Subcutaneous abdominal adipose tissue (tissue), 5 donors: ENCODE measurements around the gene XKR7.
"Not testable (repeated sequence)": the region's sequence is repeated elsewhere in the genome, so short reads cannot be mapped to it uniquely, and the experiment has no call there.

Source experiments
- H3K27ac ChIP-seq: one replicate; pipeline ENCODE4 v1.7.0; 2013; ENCODE audit warnings: low read depth, mild to moderate bottlenecking, inconsistent platforms, low read length, moderate library complexity
- H3K27me3 ChIP-seq, 5 donors: one replicate each; pipeline ENCODE4 v1.7.0; 2013; ENCODE audit warnings: low read length in 5 of 5, inconsistent platforms in 1 of 5; ENCODE audit not compliant: control insufficient read depth in 5 of 5, insufficient read depth in 4 of 5
- H3K36me3 ChIP-seq, 5 donors: one replicate each; pipeline ENCODE4 v1.7.0; 2013; ENCODE audit warnings: low read length in 5 of 5; ENCODE audit not compliant: control insufficient read depth in 5 of 5, insufficient read depth in 5 of 5
- H3K4me1 ChIP-seq, 5 donors: one replicate each; pipeline ENCODE4 v1.7.0; 2013; ENCODE audit warnings: low read length in 5 of 5, mild to moderate bottlenecking in 3 of 5, moderate library complexity in 1 of 5; ENCODE audit not compliant: control insufficient read depth in 5 of 5, insufficient read depth in 5 of 5
- H3K4me3 ChIP-seq, 5 donors: one replicate each; pipeline ENCODE4 v1.7.0; 2013; ENCODE audit warnings: low read length in 5 of 5, low read depth in 1 of 5
- H3K9ac ChIP-seq, 5 donors: one replicate each; pipeline ENCODE4 v1.7.0; 2013; ENCODE audit warnings: low read length in 5 of 5, mild to moderate bottlenecking in 4 of 5, moderate library complexity in 3 of 5
- H3K9me3 ChIP-seq, 5 donors: one replicate each; pipeline ENCODE4 v1.7.0; 2013; ENCODE audit warnings: low read length in 5 of 5; ENCODE audit not compliant: control insufficient read depth in 5 of 5
- donor health status: healthy.
- donor health status: healthy.
- donor health status: healthy.
- donor health status: healthy.
- donor health status: healthy.

Gene XKR7, protein sequence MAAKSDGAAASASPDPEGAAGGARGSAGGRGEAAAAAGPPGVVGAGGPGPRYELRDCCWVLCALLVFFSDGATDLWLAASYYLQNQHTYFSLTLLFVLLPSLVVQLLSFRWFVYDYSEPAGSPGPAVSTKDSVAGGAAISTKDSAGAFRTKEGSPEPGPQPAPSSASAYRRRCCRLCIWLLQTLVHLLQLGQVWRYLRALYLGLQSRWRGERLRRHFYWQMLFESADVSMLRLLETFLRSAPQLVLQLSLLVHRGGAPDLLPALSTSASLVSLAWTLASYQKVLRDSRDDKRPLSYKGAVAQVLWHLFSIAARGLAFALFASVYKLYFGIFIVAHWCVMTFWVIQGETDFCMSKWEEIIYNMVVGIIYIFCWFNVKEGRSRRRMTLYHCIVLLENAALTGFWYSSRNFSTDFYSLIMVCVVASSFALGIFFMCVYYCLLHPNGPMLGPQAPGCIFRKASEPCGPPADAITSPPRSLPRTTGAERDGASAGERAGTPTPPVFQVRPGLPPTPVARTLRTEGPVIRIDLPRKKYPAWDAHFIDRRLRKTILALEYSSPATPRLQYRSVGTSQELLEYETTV

DNA sequence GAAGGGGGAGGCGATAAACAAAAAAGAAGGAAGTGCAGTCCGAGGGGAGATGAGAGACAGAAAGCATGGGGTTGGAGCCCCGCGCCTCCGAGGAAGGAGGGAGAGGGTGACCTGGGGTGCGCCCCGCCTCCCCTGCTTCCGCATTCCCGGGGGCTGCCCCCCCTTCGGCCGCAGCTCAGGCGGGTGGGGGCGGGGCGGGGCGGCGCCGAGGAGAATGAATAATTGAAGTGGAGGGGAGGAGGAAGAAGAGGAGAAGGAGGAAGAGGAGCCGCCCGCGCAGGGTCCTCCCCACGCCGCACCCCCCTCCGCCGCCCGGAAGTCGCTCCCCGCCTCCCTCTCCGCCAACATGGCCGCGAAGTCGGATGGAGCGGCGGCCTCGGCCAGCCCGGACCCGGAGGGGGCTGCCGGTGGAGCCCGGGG is at the start of gene XKR7:
Gene XKR7, plus strand, starts transcription at position 322 of the 420 bp plus-strand sequence. Its CDS starts 25 bp downstream, at position 347.
- Histone ChIP-seq H3K4me3 (peak within 1 kb of the TSS in 1 of 5 donors; percentile 37), H3K36me3 (no peaks in the 10 kb centered on the region), H3K4me1 (peaks cover 0 to 8% (median 0%) of the 10 kb centered on the region in 5 donors), H3K27me3 (peaks cover 9 to 30% (median 17%) of the 10 kb centered on the region in 5 donors), H3K27ac (no peak within 1 kb of the TSS), H3K9ac (no peak within 1 kb of the TSS), H3K9me3 (no peaks in the 10 kb centered on the region)

DNA sequence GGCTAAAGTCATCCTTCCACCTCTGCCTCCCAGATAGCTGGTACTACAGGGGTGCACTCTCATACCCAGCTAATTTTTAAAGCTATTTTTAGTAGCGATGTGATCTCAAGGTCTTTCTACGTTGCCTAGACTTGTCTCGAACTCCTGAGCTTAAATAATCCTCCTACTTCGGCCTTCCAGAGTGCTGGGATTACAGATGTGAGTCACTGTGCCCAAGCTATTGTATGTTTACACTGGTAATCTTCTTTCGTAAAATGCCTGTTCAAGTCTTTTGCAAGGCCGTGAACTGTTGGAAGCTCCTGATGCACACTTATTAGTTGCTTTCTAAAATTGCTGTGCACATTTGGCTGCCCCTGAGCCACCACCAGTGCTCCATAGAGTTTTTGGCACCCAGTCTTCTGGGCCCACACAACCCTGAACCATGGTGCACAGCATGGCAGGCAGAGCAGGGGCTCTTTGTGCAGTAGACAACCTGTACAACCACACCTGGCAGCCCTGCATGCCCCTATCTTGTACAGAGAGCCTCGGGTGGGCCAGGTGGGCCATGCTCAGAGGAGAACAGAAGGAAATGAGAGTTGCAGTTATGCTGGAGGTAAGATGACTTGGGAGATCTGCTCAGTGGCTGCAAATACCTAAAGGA is 49.4 kb upstream of the XKR7 start:
- Histone ChIP-seq H3K4me1 (no peaks in the 10 kb centered on the region), H3K36me3 (no peaks in the 10 kb centered on the region), H3K9me3 (no peaks in the 10 kb centered on the region), H3K4me3 (no peak overlapping the region), H3K9ac (no peak overlapping the region), H3K27ac (no peak overlapping the region), H3K27me3 (peaks cover 6 to 17% (median 10%) of the 10 kb centered on the region in 5 donors)

DNA sequence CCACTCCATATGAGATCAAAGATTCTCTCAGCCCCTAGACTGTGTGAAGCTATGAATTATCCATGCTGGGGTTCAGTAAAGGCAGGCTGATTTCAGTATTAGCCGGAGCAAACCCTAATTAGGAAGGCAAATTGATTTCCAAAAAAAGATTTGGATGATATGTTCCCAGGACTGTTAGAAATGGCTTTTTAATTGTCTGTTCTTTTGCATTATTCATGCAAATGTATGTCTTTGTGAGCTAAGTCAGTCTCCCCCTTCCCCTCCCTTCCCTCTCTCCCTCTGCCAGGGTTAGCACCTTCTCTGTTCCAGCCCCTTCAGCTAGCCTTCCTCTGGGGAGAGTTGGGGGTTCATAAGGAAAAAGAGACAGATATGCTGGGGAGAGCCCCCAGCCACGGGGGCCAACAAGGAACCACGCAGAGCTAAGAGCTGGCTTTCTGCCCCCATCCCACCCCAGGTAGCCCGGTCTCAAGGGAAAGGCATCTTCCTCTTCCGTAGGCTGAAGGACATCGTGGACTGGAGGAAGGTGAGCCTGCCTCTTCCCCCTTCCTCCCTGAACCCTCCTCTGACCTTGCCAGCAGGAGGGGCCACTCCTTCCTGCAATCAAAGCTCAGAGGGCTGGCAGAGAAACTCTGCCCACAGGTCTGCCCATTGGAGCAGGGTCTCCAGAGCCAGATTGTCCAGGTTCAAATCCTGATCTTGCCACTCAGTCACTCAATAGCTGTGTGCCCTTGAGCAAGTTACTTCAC is 48.4 kb upstream of the XKR7 start:
- H3K36me3 ChIP-seq: no peaks in the 10 kb centered on the region
- H3K27ac ChIP-seq: no peak overlapping the region
- no peaks in the 10 kb centered on the region for H3K9me3 ChIP-seq
- H3K4me3 ChIP-seq: no peak overlapping the region
- no peak overlapping the region for H3K9ac ChIP-seq
- peaks cover 6 to 21% (median 10%) of the 10 kb centered on the region in 5 donors for H3K27me3 ChIP-seq
- H3K4me1 ChIP-seq: no peaks in the 10 kb centered on the region

DNA sequence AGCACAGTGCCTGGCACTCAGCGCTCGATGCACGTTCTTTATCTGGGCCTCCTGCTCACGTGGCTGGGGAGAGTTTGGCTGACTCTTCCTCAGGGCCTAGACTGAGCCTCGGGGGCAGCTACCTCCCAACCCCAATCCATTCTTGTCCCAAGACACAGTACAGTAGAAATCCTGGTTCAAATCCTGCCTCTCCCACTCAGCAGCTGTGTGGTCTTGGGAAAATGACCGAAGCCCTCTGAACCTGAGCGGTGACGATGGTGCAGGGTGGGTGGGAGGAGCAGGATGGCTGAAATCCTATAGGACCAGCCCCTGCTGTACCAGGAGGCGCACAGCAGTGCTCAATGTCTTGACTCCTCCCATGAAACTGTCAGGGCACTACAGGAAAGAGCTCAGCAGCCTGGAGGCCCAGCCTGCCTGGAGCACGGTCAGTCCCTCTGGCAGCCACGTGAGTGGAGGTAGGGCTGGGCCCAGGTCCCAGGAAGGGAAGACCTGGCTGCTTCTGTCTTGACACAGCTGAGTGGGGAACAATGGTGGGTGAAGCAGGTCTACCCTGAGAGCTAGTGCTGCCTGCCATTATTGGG is 47.6 kb upstream of the XKR7 start:
- no peaks in the 10 kb centered on the region for H3K36me3 ChIP-seq
- H3K27me3 ChIP-seq: peaks cover 6 to 21% (median 10%) of the 10 kb centered on the region in 5 donors
- no peak overlapping the region for H3K9ac ChIP-seq
- no peaks in the 10 kb centered on the region for H3K4me1 ChIP-seq
- no peaks in the 10 kb centered on the region for H3K9me3 ChIP-seq
- no peak overlapping the region for H3K27ac ChIP-seq
- no peak overlapping the region for H3K4me3 ChIP-seq

DNA sequence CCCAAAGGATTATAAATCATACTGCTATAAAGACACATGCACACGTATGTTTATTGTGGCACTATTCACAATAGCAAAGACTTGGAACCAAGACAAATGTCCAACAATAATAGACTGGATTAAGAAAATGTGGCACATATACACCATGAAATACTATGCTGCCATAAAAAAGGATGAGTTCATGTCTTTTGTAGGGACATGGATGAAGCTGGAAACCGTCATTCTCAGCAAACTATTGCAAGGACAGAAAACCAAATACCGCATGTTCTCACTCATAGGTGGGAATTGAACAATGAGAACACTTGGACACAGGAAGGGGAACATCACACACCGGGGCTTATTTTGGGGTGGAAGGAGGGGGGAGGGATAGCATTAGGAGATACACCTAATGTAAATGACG is 46.5 kb upstream of the XKR7 start:
- H3K36me3 ChIP-seq, H3K4me3 ChIP-seq, H3K9me3 ChIP-seq, H3K4me1 ChIP-seq, H3K27ac ChIP-seq, H3K9ac ChIP-seq: not testable (repeated sequence)
- H3K27me3 ChIP-seq: peaks cover 6 to 28% (median 16%) of the 10 kb centered on the region in 5 donors

DNA sequence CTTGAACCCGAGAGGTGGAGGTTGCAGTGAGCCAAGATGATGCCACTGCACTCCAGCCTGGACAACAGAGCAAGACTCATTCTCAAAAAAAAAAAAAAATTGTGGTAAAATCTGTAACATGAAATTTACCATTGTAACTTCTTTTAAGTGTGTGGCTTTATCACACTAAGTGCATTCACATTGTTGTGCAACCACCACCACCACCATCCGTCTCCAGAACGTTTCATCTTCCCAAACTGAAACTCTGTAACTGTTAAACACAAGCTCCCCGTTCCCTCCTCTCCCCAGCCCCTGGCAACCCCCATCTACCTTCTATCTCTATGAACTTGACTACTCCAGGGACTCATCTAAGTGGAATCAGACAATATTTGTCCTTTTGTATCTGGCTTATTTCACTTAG is 45.8 kb upstream of the XKR7 start:
- Histone ChIP-seq H3K27me3 (peaks cover 6 to 28% (median 16%) of the 10 kb centered on the region in 5 donors), H3K4me1 (no peaks in the 10 kb centered on the region)

DNA sequence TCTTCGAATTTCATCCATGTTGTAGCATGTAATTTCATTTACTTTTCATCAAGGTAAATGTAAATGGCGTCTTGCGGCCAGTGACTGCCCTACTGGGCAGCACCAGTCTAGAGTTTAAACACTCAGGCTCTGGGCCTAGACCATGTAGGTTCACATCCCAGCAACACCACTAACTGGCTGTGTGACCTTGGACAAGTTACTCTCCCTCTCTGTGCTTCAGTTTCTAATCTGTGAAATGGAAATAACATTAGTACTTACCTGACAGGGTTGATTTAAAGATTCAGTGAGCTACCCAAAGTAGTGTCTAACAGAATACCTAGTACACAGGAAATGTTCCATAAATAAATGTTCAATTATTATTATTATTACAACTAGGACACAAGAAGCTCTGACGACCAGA is 45.4 kb upstream of the XKR7 start:
- Histone ChIP-seq H3K36me3 (no peaks in the 10 kb centered on the region), H3K4me3 (no peak overlapping the region), H3K27me3 (peaks cover 6 to 28% (median 16%) of the 10 kb centered on the region in 5 donors), H3K27ac (no peak overlapping the region), H3K4me1 (no peaks in the 10 kb centered on the region), H3K9me3 (no peaks in the 10 kb centered on the region), H3K9ac (no peak overlapping the region)

More for the DNA sequence above, 45.8 kb upstream of the XKR7 start:
- no peak overlapping the region for H3K4me3 ChIP-seq
- H3K36me3 ChIP-seq: no peaks in the 10 kb centered on the region
- no peaks in the 10 kb centered on the region for H3K9me3 ChIP-seq
- H3K27ac ChIP-seq: no peak overlapping the region
- H3K9ac ChIP-seq: no peak overlapping the region

DNA sequence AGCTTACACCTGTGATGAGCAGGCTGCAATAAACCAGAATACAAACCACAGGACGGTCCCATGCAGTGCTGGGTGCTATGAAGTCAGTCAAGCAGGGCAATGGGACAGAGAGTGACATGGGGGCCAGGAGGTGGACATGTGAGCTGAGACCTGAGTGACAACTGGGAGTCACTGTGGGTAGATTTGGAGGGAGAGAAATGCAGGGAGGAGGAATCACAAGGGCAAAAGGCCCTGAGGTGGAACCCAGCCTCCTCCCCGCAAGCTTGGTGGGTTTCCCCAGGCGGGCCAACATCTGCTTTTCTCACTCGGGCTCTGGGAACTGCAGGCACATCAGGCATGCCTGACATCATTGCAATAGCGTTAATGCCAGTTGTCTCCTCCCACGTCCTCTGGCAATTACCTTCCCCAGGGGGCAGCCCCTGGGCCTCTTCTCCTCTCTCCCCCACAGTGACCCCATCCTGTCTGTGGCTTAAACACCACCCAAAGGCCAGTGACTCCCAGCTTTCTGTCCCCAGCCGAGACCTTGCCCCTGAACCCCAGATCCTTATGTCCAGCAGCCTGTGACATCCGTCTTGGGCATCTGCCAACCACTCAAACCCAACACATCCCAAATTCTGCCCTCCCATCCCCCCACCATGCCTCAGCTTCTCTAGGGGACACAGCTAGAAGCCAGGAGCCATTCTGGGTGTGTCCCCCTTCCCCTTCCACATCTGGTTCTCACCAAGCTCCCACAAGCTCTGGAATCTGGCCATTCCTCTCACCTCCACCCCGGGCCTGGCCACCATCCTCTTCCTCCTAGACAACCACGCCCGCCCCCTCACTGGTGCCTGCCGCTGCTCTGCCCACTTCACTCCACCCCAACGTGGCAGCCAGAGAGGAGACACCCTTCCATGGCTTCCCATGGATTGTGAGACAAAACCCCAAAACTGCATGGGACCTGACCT is 44.3 kb upstream of the XKR7 start:
- Histone ChIP-seq H3K27me3 (peaks cover 6 to 28% (median 16%) of the 10 kb centered on the region in 5 donors), H3K9me3 (no peaks in the 10 kb centered on the region), H3K9ac (no peak overlapping the region), H3K27ac (no peak overlapping the region), H3K4me1 (no peaks in the 10 kb centered on the region), H3K36me3 (no peaks in the 10 kb centered on the region), H3K4me3 (no peak overlapping the region)

DNA sequence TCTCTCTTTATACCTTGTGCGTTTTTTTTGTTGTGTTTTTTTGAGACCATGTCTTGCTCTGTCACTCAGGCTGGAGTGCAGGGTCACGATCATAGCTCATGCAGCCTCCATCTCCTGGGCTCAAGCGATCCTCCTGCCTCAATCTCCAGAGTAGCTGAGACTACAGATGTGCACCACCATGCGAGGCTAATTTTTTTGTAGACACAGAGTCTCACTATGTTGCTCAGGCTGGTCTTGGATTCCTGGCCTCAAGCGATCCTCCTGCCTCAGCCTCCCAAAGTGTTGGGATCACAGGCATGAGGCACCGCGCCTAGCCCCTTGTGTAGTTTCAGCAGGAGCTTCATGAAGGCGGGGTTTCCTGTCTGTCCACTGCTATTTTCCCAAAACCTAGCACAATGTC is 43.4 kb upstream of the XKR7 start:
- no peak overlapping the region for H3K27ac ChIP-seq
- H3K9me3 ChIP-seq: no peaks in the 10 kb centered on the region
- H3K4me3 ChIP-seq: no peak overlapping the region
- no peak overlapping the region for H3K9ac ChIP-seq
- H3K4me1 ChIP-seq: no peaks in the 10 kb centered on the region
- H3K27me3 ChIP-seq: peaks cover 6 to 28% (median 14%) of the 10 kb centered on the region in 5 donors
- no peaks in the 10 kb centered on the region for H3K36me3 ChIP-seq
